H1 (cell line): ENCODE measurements around the gene BRAP. TPM values are rescaled to one million over a fixed set of nuclear protein-coding genes. Genes with fewer than 3 reads are reported as not detected.
A peak's percentile ranks its signal among the peaks of the same experiment; 100 is the strongest.

Source experiments
- BRCA1 ChIP-seq: IDR thresholded peaks from 2 replicates; pipeline ENCODE4 v1.6.1; 2012; ENCODE audit warnings: low read depth, low read length, improper control_type of control experiment
- CBX5 ChIP-seq: fragments of 300-800, 300-1000 bp; sonication (generic); IDR thresholded peaks from 2 replicates; pipeline ENCODE4 v1.7.1; 2016; ENCODE audit warnings: antibody characterized with exemption, low read length, low read depth
- KDM1A ChIP-seq: fragments of 200-600, 300-600 bp; sonication (generic); IDR thresholded peaks from 2 replicates; pipeline ENCODE4 v1.7.1; 2016; ENCODE audit warnings: mild to moderate bottlenecking, low read length, borderline replicate concordance
- NANOG ChIP-seq: IDR thresholded peaks from 2 replicates; pipeline ENCODE4 v1.6.1; 2011; ENCODE audit warnings: low read length, low read depth, mild to moderate bottlenecking, inconsistent platforms; ENCODE audit not compliant: insufficient read depth, poor library complexity, severe bottlenecking
- POLR2AphosphoS5 ChIP-seq: IDR thresholded peaks from 2 replicates; pipeline ENCODE4 v1.6.1; 2011; ENCODE audit warnings: low read depth, low read length
- SAP30 ChIP-seq: fragments of 300-600 bp; sonication (generic); IDR thresholded peaks from 2 replicates; pipeline ENCODE4 v1.7.1; 2012; ENCODE audit warnings: low read length, moderate library complexity, mild to moderate bottlenecking, inconsistent platforms; ENCODE audit not compliant: insufficient read depth, insufficient replicate concordance
- TCF12 ChIP-seq: IDR thresholded peaks from 2 replicates; pipeline ENCODE4 v1.6.1; 2011; ENCODE audit warnings: low read depth, mild to moderate bottlenecking, low read length
- polyA plus RNA-seq, 7 experiments: library from polyadenylated mRNA; depleted of rRNA in 3 of 7; stranded (reverse) in 5 of 7; unstranded in 2 of 7; fragments of >200 nt in 5 of 7; fragments of 200-250 nt in 2 of 7; gene quantifications; 1 replicate in 5 of 7; 2 replicates in 1 of 7; 4 replicates in 1 of 7; pipeline versions ENCODE4 v1.2.1 to v1.2.3, GENCODE V29; 2011 to 2013; ENCODE audit warnings: missing spikeins in 2 of 7, mixed read lengths in 2 of 7
- total RNA-seq: library from RNA; stranded (reverse); fragmentation: NEBNext Ultra II Directional; extraction: Animal tissue kit (Norgen Biotek cat#: 25700); gene quantifications from 2 replicates; pipeline ENCODE4 v1.2.1, GENCODE V29; 2021
- TF ChIP-seq, protein P1 (sequence below): fragments of 300-600 bp; sonication (generic); IDR thresholded peaks from 2 replicates; pipeline ENCODE4 v1.7.1; 2012; ENCODE audit warnings: low read length, moderate library complexity, mild to moderate bottlenecking, inconsistent platforms; ENCODE audit not compliant: insufficient replicate concordance
- TF ChIP-seq, protein P2 (sequence below): IDR thresholded peaks from 2 replicates; pipeline ENCODE4 v1.6.1; 2011; ENCODE audit warnings: low read length, improper control_type of control experiment

BRAP gene
- total and polyA plus RNA-seq, 2 of the 8 experiments (the other 6 are each of a cell fraction or from before 2014, with no cell fraction given), result 12.8 to 22.2 TPM

DNA sequence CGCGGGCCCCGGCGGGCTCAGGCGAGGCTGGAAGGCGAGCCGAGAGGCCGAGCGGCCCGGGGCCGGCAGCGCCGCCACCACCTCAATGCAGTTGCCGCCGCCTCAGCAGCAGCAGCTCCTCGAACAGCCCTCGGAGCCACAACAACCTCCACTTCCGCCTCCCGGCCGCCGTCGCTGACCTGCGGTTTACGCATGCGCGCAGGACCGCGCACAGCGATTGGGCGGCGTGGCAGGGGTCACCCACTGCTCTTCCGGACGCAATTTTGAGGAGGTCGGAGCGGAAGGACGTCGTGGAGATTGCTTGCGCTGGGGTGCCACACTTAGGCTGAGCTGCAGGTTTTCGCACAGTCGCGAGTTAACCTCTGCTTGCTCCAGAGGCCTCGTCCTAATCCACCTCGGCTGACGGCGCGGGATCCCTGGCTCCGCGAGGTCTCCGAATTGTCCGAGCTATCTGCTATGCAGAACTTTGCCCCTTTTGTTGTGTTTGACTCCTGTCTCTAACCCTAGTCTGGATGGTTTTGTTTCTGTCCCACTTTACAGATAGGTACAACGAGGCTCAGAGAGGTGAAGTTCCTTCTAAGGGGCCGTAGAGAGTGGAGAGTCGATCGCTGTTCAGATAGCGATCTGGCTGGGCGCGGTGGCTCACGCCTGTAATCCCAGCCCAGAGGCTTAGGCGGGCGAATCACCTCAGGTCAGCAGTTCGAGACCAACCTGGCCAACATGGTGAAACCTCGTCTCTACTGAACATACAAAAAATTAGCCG lies at the start of gene BRAP, which contains the start of gene ACAD10 (continued):
- TF ChIP-seq, protein P1, sequence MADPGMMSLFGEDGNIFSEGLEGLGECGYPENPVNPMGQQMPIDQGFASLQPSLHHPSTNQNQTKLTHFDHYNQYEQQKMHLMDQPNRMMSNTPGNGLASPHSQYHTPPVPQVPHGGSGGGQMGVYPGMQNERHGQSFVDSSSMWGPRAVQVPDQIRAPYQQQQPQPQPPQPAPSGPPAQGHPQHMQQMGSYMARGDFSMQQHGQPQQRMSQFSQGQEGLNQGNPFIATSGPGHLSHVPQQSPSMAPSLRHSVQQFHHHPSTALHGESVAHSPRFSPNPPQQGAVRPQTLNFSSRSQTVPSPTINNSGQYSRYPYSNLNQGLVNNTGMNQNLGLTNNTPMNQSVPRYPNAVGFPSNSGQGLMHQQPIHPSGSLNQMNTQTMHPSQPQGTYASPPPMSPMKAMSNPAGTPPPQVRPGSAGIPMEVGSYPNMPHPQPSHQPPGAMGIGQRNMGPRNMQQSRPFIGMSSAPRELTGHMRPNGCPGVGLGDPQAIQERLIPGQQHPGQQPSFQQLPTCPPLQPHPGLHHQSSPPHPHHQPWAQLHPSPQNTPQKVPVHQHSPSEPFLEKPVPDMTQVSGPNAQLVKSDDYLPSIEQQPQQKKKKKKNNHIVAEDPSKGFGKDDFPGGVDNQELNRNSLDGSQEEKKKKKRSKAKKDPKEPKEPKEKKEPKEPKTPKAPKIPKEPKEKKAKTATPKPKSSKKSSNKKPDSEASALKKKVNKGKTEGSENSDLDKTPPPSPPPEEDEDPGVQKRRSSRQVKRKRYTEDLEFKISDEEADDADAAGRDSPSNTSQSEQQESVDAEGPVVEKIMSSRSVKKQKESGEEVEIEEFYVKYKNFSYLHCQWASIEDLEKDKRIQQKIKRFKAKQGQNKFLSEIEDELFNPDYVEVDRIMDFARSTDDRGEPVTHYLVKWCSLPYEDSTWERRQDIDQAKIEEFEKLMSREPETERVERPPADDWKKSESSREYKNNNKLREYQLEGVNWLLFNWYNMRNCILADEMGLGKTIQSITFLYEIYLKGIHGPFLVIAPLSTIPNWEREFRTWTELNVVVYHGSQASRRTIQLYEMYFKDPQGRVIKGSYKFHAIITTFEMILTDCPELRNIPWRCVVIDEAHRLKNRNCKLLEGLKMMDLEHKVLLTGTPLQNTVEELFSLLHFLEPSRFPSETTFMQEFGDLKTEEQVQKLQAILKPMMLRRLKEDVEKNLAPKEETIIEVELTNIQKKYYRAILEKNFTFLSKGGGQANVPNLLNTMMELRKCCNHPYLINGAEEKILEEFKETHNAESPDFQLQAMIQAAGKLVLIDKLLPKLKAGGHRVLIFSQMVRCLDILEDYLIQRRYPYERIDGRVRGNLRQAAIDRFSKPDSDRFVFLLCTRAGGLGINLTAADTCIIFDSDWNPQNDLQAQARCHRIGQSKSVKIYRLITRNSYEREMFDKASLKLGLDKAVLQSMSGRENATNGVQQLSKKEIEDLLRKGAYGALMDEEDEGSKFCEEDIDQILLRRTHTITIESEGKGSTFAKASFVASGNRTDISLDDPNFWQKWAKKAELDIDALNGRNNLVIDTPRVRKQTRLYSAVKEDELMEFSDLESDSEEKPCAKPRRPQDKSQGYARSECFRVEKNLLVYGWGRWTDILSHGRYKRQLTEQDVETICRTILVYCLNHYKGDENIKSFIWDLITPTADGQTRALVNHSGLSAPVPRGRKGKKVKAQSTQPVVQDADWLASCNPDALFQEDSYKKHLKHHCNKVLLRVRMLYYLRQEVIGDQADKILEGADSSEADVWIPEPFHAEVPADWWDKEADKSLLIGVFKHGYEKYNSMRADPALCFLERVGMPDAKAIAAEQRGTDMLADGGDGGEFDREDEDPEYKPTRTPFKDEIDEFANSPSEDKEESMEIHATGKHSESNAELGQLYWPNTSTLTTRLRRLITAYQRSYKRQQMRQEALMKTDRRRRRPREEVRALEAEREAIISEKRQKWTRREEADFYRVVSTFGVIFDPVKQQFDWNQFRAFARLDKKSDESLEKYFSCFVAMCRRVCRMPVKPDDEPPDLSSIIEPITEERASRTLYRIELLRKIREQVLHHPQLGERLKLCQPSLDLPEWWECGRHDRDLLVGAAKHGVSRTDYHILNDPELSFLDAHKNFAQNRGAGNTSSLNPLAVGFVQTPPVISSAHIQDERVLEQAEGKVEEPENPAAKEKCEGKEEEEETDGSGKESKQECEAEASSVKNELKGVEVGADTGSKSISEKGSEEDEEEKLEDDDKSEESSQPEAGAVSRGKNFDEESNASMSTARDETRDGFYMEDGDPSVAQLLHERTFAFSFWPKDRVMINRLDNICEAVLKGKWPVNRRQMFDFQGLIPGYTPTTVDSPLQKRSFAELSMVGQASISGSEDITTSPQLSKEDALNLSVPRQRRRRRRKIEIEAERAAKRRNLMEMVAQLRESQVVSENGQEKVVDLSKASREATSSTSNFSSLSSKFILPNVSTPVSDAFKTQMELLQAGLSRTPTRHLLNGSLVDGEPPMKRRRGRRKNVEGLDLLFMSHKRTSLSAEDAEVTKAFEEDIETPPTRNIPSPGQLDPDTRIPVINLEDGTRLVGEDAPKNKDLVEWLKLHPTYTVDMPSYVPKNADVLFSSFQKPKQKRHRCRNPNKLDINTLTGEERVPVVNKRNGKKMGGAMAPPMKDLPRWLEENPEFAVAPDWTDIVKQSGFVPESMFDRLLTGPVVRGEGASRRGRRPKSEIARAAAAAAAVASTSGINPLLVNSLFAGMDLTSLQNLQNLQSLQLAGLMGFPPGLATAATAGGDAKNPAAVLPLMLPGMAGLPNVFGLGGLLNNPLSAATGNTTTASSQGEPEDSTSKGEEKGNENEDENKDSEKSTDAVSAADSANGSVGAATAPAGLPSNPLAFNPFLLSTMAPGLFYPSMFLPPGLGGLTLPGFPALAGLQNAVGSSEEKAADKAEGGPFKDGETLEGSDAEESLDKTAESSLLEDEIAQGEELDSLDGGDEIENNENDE, result no peak
- TF ChIP-seq SAP30, result no peak
- no peak for TF ChIP-seq TCF12
- no peak for TF ChIP-seq CBX5
- TF ChIP-seq NANOG, result no peak
- TF ChIP-seq POLR2AphosphoS5, result peak; percentile 97
- TF ChIP-seq, protein P2, sequence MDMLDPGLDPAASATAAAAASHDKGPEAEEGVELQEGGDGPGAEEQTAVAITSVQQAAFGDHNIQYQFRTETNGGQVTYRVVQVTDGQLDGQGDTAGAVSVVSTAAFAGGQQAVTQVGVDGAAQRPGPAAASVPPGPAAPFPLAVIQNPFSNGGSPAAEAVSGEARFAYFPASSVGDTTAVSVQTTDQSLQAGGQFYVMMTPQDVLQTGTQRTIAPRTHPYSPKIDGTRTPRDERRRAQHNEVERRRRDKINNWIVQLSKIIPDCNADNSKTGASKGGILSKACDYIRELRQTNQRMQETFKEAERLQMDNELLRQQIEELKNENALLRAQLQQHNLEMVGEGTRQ, result no peak; the same call in 1 of the 2 replicates
- peak; percentile 97 for TF ChIP-seq KDM1A
- no peak for TF ChIP-seq BRCA1
